Neural progenitor cell (in vitro differentiated cells): ENCODE measurements around the gene LBR. TPM values are rescaled to one million over a fixed set of nuclear protein-coding genes. Genes with fewer than 3 reads are reported as not detected.

Experiments
- DNase-seq: peaks from one replicate; pipeline ENCODE4 v3.0.0-alpha.2; 2016; ENCODE audit warnings: low spot score
- H2AFZ ChIP-seq: fragments of 200-600 bp; sonication (generic); replicated peaks from 2 replicates; pipeline ENCODE4 v1.6.1; 2016; ENCODE audit warnings: antibody characterized with exemption
- H3F3A ChIP-seq: fragments of 200-600 bp; sonication (generic); 2 replicates; pipeline ENCODE4 v1.6.1; 2016; ENCODE audit warnings: antibody characterized with exemption, low read depth
- H3K27ac ChIP-seq: fragments of 200-600 bp; sonication (generic); 2 replicates; pipeline ENCODE4 v1.5.1; 2016; ENCODE audit warnings: mild to moderate bottlenecking
- H3K27me3 ChIP-seq: fragments of 200-600 bp; sonication (generic); 2 replicates; pipeline ENCODE4 v1.6.1; 2016; ENCODE audit warnings: mild to moderate bottlenecking, moderate library complexity
- H3K36me3 ChIP-seq: fragments of 200-600 bp; sonication (generic); 2 replicates; pipeline ENCODE4 v1.5.1; 2016
- H3K4me1 ChIP-seq: fragments of 200-600 bp; sonication (generic); 2 replicates; pipeline ENCODE4 v1.6.1; 2016; ENCODE audit warnings: mixed run types
- H3K4me2 ChIP-seq: fragments of 200-600 bp; sonication (generic); 2 replicates; pipeline ENCODE4 v1.6.1; 2016
- H3K4me3 ChIP-seq: fragments of 200-600 bp; sonication (generic); 2 replicates; pipeline ENCODE4 v1.5.1; 2016
- H3K79me2 ChIP-seq: fragments of 200-600 bp; sonication (generic); 2 replicates; pipeline ENCODE4 v1.6.1; 2016; ENCODE audit warnings: low read depth
- H3K9ac ChIP-seq: fragments of 200-600 bp; sonication (generic); 2 replicates; pipeline ENCODE4 v1.6.1; 2016
- H3K9me3 ChIP-seq: fragments of 200-600 bp; sonication (generic); 2 replicates; pipeline ENCODE4 v1.5.1; 2016; ENCODE audit warnings: low read depth
- H4K20me1 ChIP-seq: fragments of 200-600 bp; sonication (generic); 2 replicates; pipeline ENCODE4 v1.6.1; 2016; ENCODE audit warnings: low read depth
- H3K27ac Mint-ChIP-seq: 3 replicates; pipeline ENCODE4 v1.8.0; 2021; ENCODE audit warnings: mixed read lengths
- H3K27me3 Mint-ChIP-seq: 2 replicates; pipeline ENCODE4 v1.8.0; 2022; ENCODE audit warnings: low read depth, mild to moderate bottlenecking, inconsistent platforms, moderate library complexity, mixed read lengths; ENCODE audit not compliant: insufficient read depth
- H3K36me3 Mint-ChIP-seq: 3 replicates; pipeline ENCODE4 v1.8.0; 2021; ENCODE audit warnings: mixed read lengths
- H3K4me1 Mint-ChIP-seq: 3 replicates; pipeline ENCODE4 v1.8.0; 2021; ENCODE audit warnings: mixed read lengths
- H3K4me3 Mint-ChIP-seq: 3 replicates; pipeline ENCODE4 v1.8.0; 2021; ENCODE audit warnings: mild to moderate bottlenecking, moderate library complexity, mixed read lengths
- H3K9me3 Mint-ChIP-seq: 3 replicates; pipeline ENCODE4 v1.8.0; 2020; ENCODE audit warnings: mixed read lengths
- EZH2 ChIP-seq: fragments of 200-600 bp; sonication (generic); IDR thresholded peaks from 2 replicates; pipeline ENCODE4 v1.6.1; 2017; ENCODE audit warnings: antibody characterized with exemption, mild to moderate bottlenecking, moderate library complexity
- EZH2phosphoT487 ChIP-seq: fragments of 200-600 bp; sonication (generic); IDR thresholded peaks from 2 replicates; pipeline ENCODE4 v1.6.1; 2017; ENCODE audit warnings: antibody characterized with exemption
- total RNA-seq: library from RNA; depleted of rRNA; stranded (reverse); fragments of >200 nt; gene quantifications from 2 replicates; pipeline ENCODE4 v1.2.3, GENCODE V29; 2015; ENCODE audit warnings: low replicate concordance
- TF ChIP-seq, protein P1 (sequence below): fragments of 200-600 bp; sonication (generic); IDR thresholded peaks from 2 replicates; pipeline ENCODE4 v1.5.1; 2017; ENCODE audit warnings: antibody characterized with exemption, mild to moderate bottlenecking

LBR gene
- total RNA-seq, 1 donor from 2014 or later, result 171 TPM

DNA sequence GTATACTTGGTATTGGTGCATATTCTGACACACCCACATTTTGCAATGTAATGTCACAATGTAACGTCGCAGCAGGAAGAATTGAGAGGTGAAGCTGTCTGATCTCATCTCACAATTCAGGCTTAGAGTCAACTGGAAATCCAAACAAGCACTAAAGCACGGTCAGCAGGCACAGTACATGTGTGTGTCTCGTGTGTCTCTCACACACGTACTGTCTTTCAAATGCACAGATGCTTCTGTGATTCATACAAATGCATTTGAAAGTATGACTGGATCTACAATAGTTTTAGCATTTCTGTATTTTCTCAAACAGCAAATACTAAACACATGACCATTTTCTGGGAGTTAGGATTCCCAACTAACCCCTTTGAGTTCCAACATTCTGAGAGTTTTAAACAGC, 26.9 kb downstream of the LBR start:
- Histone ChIP-seq H3K79me2 (peaks cover 9% of the 10 kb centered on the region), H3F3A (no peaks in the 10 kb centered on the region)
- peaks cover 47% of the 10 kb centered on the region for H3K36me3 Mint-ChIP-seq

DNA sequence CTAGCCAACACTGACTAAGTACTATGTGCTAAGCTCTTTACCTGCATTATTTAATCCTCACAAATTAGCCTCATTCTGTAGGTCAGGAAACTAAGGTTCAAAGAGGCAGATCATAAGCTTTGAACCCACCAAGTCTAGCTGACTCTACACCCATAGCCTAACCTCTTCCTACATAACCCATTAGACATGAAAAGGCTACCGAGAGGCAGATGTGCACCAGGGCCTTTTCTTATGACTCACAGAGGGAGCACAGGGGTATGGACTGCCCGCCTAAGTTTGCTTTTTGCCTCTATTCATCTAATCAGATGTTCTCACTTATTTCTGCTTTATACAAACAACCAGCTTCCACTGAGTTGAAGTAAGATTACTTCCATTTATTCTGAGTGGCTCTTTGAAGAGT, 31.5 kb downstream of the LBR start:
- Histone ChIP-seq H3K9ac (no peak overlapping the region), H3K9me3 (no peaks in the 10 kb centered on the region), H3K27ac (no peak overlapping the region), H3K79me2 (peaks cover 6% of the 10 kb centered on the region), H3K4me2 (no peak overlapping the region), H4K20me1 (no peaks in the 10 kb centered on the region), H3K27me3 (no peaks in the 10 kb centered on the region), H3K36me3 (no peaks in the 10 kb centered on the region), H3K4me1 (no peaks in the 10 kb centered on the region), H3K4me3 (no peak overlapping the region), H2AFZ (no peak overlapping the region), H3F3A (no peaks in the 10 kb centered on the region)
- no peak overlapping the region for H3K27ac Mint-ChIP-seq
- no peak overlapping the region for H3K4me3 Mint-ChIP-seq
- peaks cover 2% of the 10 kb centered on the region for H3K9me3 Mint-ChIP-seq
- no peaks in the 10 kb centered on the region for H3K4me1 Mint-ChIP-seq
- DNase-seq, result no peak
- TF ChIP-seq EZH2, result no peak
- no peak for TF ChIP-seq EZH2phosphoT487
- TF ChIP-seq, protein P1, sequence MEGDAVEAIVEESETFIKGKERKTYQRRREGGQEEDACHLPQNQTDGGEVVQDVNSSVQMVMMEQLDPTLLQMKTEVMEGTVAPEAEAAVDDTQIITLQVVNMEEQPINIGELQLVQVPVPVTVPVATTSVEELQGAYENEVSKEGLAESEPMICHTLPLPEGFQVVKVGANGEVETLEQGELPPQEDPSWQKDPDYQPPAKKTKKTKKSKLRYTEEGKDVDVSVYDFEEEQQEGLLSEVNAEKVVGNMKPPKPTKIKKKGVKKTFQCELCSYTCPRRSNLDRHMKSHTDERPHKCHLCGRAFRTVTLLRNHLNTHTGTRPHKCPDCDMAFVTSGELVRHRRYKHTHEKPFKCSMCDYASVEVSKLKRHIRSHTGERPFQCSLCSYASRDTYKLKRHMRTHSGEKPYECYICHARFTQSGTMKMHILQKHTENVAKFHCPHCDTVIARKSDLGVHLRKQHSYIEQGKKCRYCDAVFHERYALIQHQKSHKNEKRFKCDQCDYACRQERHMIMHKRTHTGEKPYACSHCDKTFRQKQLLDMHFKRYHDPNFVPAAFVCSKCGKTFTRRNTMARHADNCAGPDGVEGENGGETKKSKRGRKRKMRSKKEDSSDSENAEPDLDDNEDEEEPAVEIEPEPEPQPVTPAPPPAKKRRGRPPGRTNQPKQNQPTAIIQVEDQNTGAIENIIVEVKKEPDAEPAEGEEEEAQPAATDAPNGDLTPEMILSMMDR, result no peak
- H3K36me3 Mint-ChIP-seq, result peaks cover 40% of the 10 kb centered on the region
- H3K27me3 Mint-ChIP-seq, result no peaks in the 10 kb centered on the region

More for the DNA sequence above, 26.9 kb downstream of the LBR start:
- no peaks in the 10 kb centered on the region for H3K4me1 ChIP-seq
- TF ChIP-seq EZH2phosphoT487 (no peak), EZH2 (no peak)
- TF ChIP-seq, protein P1, result no peak
- Mint-ChIP-seq H3K4me1 (no peaks in the 10 kb centered on the region), H3K9me3 (peaks cover 2% of the 10 kb centered on the region), H3K27me3 (no peaks in the 10 kb centered on the region), H3K27ac (no peak overlapping the region), H3K4me3 (no peak overlapping the region)
- no peak overlapping the region for H3K9ac ChIP-seq
- H3K27me3 ChIP-seq, result no peaks in the 10 kb centered on the region
- no peak overlapping the region for H2AFZ ChIP-seq
- no peak overlapping the region for H3K27ac ChIP-seq
- no peaks in the 10 kb centered on the region for H4K20me1 ChIP-seq
- H3K9me3 ChIP-seq, result no peaks in the 10 kb centered on the region
- no peak for DNase-seq
- no peak overlapping the region for H3K4me2 ChIP-seq
- peaks cover 17% of the 10 kb centered on the region for H3K36me3 ChIP-seq
- H3K4me3 ChIP-seq, result no peak overlapping the region

GRCh38 chr1:225389843-225390242, 38.0 kb downstream of the LBR start:
- H3K36me3 ChIP-seq, result no peaks in the 10 kb centered on the region
- no peak overlapping the region for H3K4me3 ChIP-seq
- H3K79me2 ChIP-seq, result no peaks in the 10 kb centered on the region
- no peaks in the 10 kb centered on the region for H4K20me1 ChIP-seq
- H3K27me3 ChIP-seq, result no peaks in the 10 kb centered on the region
- no peaks in the 10 kb centered on the region for H3K9me3 ChIP-seq
- H3K4me2 ChIP-seq, result no peak overlapping the region
- H3K4me1 ChIP-seq, result no peaks in the 10 kb centered on the region
- H3K27ac ChIP-seq, result no peak overlapping the region
- H3K27ac Mint-ChIP-seq, result no peak overlapping the region
- no peak overlapping the region for H3K9ac ChIP-seq
- TF ChIP-seq EZH2phosphoT487 (no peak), EZH2 (no peak)
- TF ChIP-seq, protein P1, result no peak
- no peak overlapping the region for H3K4me3 Mint-ChIP-seq
- H2AFZ ChIP-seq, result no peak overlapping the region
- no peak for DNase-seq
- H3K4me1 Mint-ChIP-seq, result no peaks in the 10 kb centered on the region
- H3K9me3 Mint-ChIP-seq, result peaks cover 2% of the 10 kb centered on the region
- peaks cover 10% of the 10 kb centered on the region for H3K36me3 Mint-ChIP-seq
- H3K27me3 Mint-ChIP-seq, result peaks cover 5% of the 10 kb centered on the region
- H3F3A ChIP-seq, result no peaks in the 10 kb centered on the region
